DND-41 (cell line): ENCODE results near the gene MYH11.

ENCODE experiments used
- ATAC-seq: fragments of 200-7000 bp; cut with Tn5 transposase; 3 replicates; pipeline ENCODE4 v1.9.1; 2021; ENCODE audit warnings: low read depth; ENCODE audit not compliant: insufficient read depth
- DNase-seq: peaks from one replicate; pipeline ENCODE4 v3.0.0-alpha.2; 2020
- H2AFZ ChIP-seq: 2 replicates; pipeline ENCODE4 v1.6.0; 2012; ENCODE audit warnings: low read depth, low read length
- H3K27ac ChIP-seq: 2 replicates; pipeline ENCODE4 v1.5.1; 2012; ENCODE audit warnings: low read length, inconsistent platforms
- H3K27me3 ChIP-seq: fragments of 200-600 bp; sonication (generic); 2 replicates; pipeline ENCODE4 v1.6.0; 2012; ENCODE audit warnings: low read length, mild to moderate bottlenecking, inconsistent platforms; ENCODE audit not compliant: insufficient read depth, poor library complexity
- H3K36me3 ChIP-seq: 2 replicates; pipeline ENCODE4 v1.5.1; 2012; ENCODE audit warnings: low read length, inconsistent platforms; ENCODE audit not compliant: insufficient read depth
- H3K4me1 ChIP-seq: 2 replicates; pipeline ENCODE4 v1.5.1; 2012; ENCODE audit warnings: mild to moderate bottlenecking, low read length; ENCODE audit not compliant: insufficient read depth
- H3K4me2 ChIP-seq: 2 replicates; pipeline ENCODE4 v1.6.0; 2012; ENCODE audit warnings: mild to moderate bottlenecking, moderate library complexity, low read length, inconsistent platforms; ENCODE audit not compliant: insufficient read depth
- H3K4me3 ChIP-seq, 2 experiments: fragments of 200-600 bp in 1 of 2; shearing (Covaris generic) in 1 of 2; 2 replicates each; pipeline ENCODE4 v1.5.1; 2012 to 2016; ENCODE audit warnings: inconsistent platforms in 2 of 2, low read length in 2 of 2, mild to moderate bottlenecking in 2 of 2, low read depth in 1 of 2, moderate library complexity in 1 of 2
- H3K79me2 ChIP-seq: 2 replicates; pipeline ENCODE4 v1.6.0; 2012; ENCODE audit warnings: low read length, inconsistent platforms; ENCODE audit not compliant: insufficient read depth
- H3K9ac ChIP-seq: 2 replicates; pipeline ENCODE4 v1.6.0; 2012; ENCODE audit warnings: low read depth, mild to moderate bottlenecking, inconsistent platforms, low read length, moderate library complexity
- H3K9me3 ChIP-seq: 2 replicates; pipeline ENCODE4 v1.5.1; 2012; ENCODE audit warnings: low read length, moderate library complexity, mild to moderate bottlenecking, inconsistent platforms; ENCODE audit not compliant: insufficient read depth, severe bottlenecking
- H4K20me1 ChIP-seq: 2 replicates; pipeline ENCODE4 v1.6.0; 2012; ENCODE audit warnings: low read length; ENCODE audit not compliant: insufficient read depth
- CTCF ChIP-seq: IDR thresholded peaks from 2 replicates; pipeline ENCODE4 v1.5.1; 2012; ENCODE audit warnings: borderline replicate concordance, low read length, moderate library complexity, mild to moderate bottlenecking; ENCODE audit not compliant: poor library complexity, severe bottlenecking; ENCODE audit errors: extremely low read depth
- EZH2 ChIP-seq: IDR thresholded peaks from 3 replicates; pipeline ENCODE4 v1.6.1; 2012; ENCODE audit warnings: borderline replicate concordance, low read depth, mild to moderate bottlenecking, moderate library complexity, low read length, inconsistent platforms; ENCODE audit not compliant: severe bottlenecking

Gene MYH11

GRCh38 chr16:15707332-15707731 is 149.5 kb downstream of the MYH11 start:
- no peak overlapping the region for H3K4me3 ChIP-seq
- H3K9ac ChIP-seq, result no peak overlapping the region
- H3K9me3 ChIP-seq, result no peaks in the 10 kb centered on the region
- DNase-seq, result no peak
- ATAC-seq, result no peak
- TF ChIP-seq EZH2, result no peak
- TF ChIP-seq CTCF, result no peak
- no peaks in the 10 kb centered on the region for H3K27me3 ChIP-seq
- H4K20me1 ChIP-seq, result 0 out of 2 replicates have a peak, but pooled peaks cover 2% of the 10 kb centered on the region
- no peak overlapping the region for H2AFZ ChIP-seq
- no peaks in the 10 kb centered on the region for H3K79me2 ChIP-seq
- H3K27ac ChIP-seq, result no peak overlapping the region
- peaks cover 64% of the 10 kb centered on the region for H3K36me3 ChIP-seq
- H3K4me1 ChIP-seq, result no peaks in the 10 kb centered on the region
- H3K4me2 ChIP-seq, result no peak overlapping the region

DNA sequence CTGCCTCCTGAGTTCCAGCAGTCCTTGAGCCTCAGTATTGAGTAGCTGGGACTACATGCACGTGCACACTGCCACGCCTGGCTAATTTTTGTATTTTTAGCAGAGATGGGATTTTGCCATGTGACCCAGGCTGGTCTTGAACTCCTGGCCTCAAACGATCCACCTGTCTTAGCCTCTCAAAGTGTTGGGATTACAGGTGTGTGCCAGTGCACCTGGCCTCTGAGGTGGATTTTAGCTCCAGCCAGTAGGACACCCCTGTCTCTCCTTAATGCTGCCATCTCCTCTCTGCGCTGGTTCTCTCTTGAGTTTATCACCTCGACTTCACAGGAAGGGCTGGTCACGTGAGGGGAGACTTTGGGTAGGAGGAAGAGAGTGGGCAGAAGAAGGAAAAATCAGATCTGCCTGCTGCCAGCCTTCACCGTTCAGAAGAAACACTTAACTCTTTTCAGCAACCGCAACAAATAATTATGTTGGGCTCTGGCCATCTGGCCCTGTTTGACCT is 151.7 kb downstream of the MYH11 start:
- H2AFZ ChIP-seq, result no peak overlapping the region
- H3K4me3 ChIP-seq, result no peak overlapping the region
- H4K20me1 ChIP-seq, result 0 out of 2 replicates have a peak, but pooled peaks cover 2% of the 10 kb centered on the region
- no peaks in the 10 kb centered on the region for H3K4me1 ChIP-seq
- H3K9me3 ChIP-seq, result no peaks in the 10 kb centered on the region
- H3K79me2 ChIP-seq, result no peaks in the 10 kb centered on the region
- peaks cover 85% of the 10 kb centered on the region for H3K36me3 ChIP-seq
- no peak overlapping the region for H3K9ac ChIP-seq
- no peak for DNase-seq
- H3K4me2 ChIP-seq, result no peak overlapping the region
- ATAC-seq, result no peak
- TF ChIP-seq CTCF, result no peak
- no peak for TF ChIP-seq EZH2
- no peak overlapping the region for H3K27ac ChIP-seq
- H3K27me3 ChIP-seq, result no peaks in the 10 kb centered on the region

DNA sequence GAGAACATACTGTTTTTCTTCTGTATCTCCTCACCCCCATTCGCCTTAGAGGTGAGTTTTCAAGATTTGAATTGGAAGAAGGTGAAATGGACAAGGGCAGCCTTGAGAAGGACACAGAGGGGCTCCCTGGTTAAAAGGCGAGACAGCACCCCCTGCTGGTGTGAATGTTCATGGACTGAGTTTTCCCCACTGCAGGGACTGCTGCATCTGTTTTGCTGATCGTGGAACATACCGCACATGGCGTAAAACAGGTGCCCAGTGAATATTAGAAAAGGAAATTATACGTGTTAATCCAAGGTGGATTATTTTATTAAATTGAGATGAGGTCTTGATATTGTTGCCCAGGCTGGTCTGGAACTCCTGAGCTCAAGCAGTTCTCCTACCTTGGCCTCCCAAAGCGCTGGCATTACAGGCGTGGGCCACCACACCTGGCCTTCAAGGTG is 152.3 kb downstream of the MYH11 start:
- Histone ChIP-seq H3K4me1 (no peaks in the 10 kb centered on the region), H4K20me1 (0 out of 2 replicates have a peak, but pooled peaks cover 2% of the 10 kb centered on the region), H3K36me3 (peaks cover 86% of the 10 kb centered on the region), H2AFZ (no peak overlapping the region), H3K27ac (no peak overlapping the region), H3K79me2 (no peaks in the 10 kb centered on the region), H3K9me3 (no peaks in the 10 kb centered on the region), H3K4me3 (no peak overlapping the region), H3K9ac (no peak overlapping the region), H3K4me2 (no peak overlapping the region), H3K27me3 (no peaks in the 10 kb centered on the region)
- DNase-seq (peak; percentile 69), ATAC-seq (peak; percentile 86)
- TF ChIP-seq CTCF (peak; percentile 88), EZH2 (no peak)
